ENCODE data around the gene ZAR1L.

DNA sequence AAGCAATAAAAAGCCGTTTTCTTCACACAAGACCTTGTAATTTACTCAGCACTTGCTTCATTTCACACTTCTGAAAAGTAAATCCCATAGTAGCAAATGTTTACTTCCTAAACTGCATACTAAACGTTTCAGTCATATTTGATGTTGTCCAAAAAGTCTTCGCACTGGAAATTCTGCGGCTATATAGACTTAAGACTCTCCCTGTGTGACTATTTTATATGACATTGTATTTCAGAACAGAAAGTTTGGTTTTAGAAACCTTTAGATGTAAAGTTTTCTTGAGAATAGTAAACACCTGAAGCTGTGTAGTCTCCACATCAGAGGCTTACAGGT, 29.6 kb downstream of the ZAR1L start:
- TF ChIP-seq GABPA (IDR thresholded peaks at IDR 0.05 in 1 of 2, conservative IDR thresholded peaks at IDR 0.05 in 1 of 2) (no peak), CTCF (IDR thresholded peaks at IDR 0.05; ENCODE audit: low read depth, low read length, missing input control) (no peak), RAD21 (IDR thresholded peaks at IDR 0.05) (no peak), YY1 (IDR thresholded peaks at IDR 0.05) (no peak)
- TF ChIP-seq, protein P1, sequence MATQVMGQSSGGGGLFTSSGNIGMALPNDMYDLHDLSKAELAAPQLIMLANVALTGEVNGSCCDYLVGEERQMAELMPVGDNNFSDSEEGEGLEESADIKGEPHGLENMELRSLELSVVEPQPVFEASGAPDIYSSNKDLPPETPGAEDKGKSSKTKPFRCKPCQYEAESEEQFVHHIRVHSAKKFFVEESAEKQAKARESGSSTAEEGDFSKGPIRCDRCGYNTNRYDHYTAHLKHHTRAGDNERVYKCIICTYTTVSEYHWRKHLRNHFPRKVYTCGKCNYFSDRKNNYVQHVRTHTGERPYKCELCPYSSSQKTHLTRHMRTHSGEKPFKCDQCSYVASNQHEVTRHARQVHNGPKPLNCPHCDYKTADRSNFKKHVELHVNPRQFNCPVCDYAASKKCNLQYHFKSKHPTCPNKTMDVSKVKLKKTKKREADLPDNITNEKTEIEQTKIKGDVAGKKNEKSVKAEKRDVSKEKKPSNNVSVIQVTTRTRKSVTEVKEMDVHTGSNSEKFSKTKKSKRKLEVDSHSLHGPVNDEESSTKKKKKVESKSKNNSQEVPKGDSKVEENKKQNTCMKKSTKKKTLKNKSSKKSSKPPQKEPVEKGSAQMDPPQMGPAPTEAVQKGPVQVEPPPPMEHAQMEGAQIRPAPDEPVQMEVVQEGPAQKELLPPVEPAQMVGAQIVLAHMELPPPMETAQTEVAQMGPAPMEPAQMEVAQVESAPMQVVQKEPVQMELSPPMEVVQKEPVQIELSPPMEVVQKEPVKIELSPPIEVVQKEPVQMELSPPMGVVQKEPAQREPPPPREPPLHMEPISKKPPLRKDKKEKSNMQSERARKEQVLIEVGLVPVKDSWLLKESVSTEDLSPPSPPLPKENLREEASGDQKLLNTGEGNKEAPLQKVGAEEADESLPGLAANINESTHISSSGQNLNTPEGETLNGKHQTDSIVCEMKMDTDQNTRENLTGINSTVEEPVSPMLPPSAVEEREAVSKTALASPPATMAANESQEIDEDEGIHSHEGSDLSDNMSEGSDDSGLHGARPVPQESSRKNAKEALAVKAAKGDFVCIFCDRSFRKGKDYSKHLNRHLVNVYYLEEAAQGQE (IDR thresholded peaks at IDR 0.05): no peak
